K562 (cell line): ENCODE data around the gene MGST2. TPM values are rescaled to one million over a fixed set of nuclear protein-coding genes. Genes with fewer than 3 reads are reported as not detected.

ENCODE experiments used
- ATAC-seq: fragments of 200-7000 bp; cut with Tn5 transposase; 3 replicates; pipeline ENCODE4 v1.9.1; 2020; ENCODE audit warnings: moderate library complexity
- BruUV-seq: library from RNA; stranded (reverse); fragments of 400-500 nt; replicated peaks from 2 replicates; lab custom pipeline; 2021; lab: Mats Ljungman, UMichigan
- CTCF ChIA-PET: fragments of 300-600 bp; formaldehyde crosslinking; extraction: SDS; loops from one replicate; lab custom pipeline; 2021; ENCODE audit warnings: low intra/inter-chr PET ratio; lab: Yijun Ruan, JAX
- POLR2A ChIA-PET: fragments of 300-600, 350-650 bp; sonication (Branson Sonifier 250); formaldehyde crosslinking; extraction: SDS; loops from one replicate; lab custom pipeline; 2021; ENCODE audit warnings: antibody characterized with exemption, inconsistent platforms; lab: Yijun Ruan, JAX
- DNase-seq, 4 experiments: peaks; one replicate each; pipeline versions ENCODE4 v3.0.0 to v3.0.0-alpha.2; 2011 to 2018; ENCODE audit warnings: low spot score in 3 of 4, mixed read lengths in 3 of 4; ENCODE audit errors: extremely low read depth in 1 of 4
- FAIRE-seq: peaks from 2 replicates; lab custom pipeline; 2011; peaks lifted over from hg19 to GRCh38; lab: Jason Lieb, UNC
- H2AFZ ChIP-seq: 2 replicates; pipeline ENCODE4 v1.6.0; 2011; ENCODE audit warnings: low read depth, low read length, control low read depth, inconsistent platforms
- H3K27ac ChIP-seq: fragments of 200-600 bp; 3 replicates; pipeline ENCODE4 v1.8.0; 2011; ENCODE audit warnings: low read depth, mild to moderate bottlenecking, control low read depth, inconsistent platforms, low read length, moderate library complexity, mixed read lengths; ENCODE audit errors: extremely low read depth
- H3K27me3 ChIP-seq, 2 experiments: fragments of 300-600 bp in 1 of 2; 2 replicates in 1 of 2; 3 replicates in 1 of 2; pipeline versions ENCODE4 v1.6.0 to v1.8.0; 2011; ENCODE audit warnings: inconsistent platforms in 2 of 2, low read length in 2 of 2, mild to moderate bottlenecking in 1 of 2, mixed read lengths in 1 of 2, moderate library complexity in 1 of 2; ENCODE audit not compliant: control insufficient read depth in 2 of 2, insufficient read depth in 2 of 2
- H3K36me3 ChIP-seq: fragments of 300-600 bp; 3 replicates; pipeline ENCODE4 v1.8.0; 2011; ENCODE audit warnings: mild to moderate bottlenecking, low read length, inconsistent platforms; ENCODE audit not compliant: control insufficient read depth, insufficient read depth
- H3K4me1 ChIP-seq, 2 experiments: fragments of 200-600 bp in 1 of 2; replicated peaks in 1 of 2; 2 replicates in 1 of 2; 3 replicates in 1 of 2; pipeline versions ENCODE4 v1.5.1 to v1.8.0; 2011; ENCODE audit warnings: inconsistent platforms in 2 of 2, low read length in 2 of 2, mild to moderate bottlenecking in 1 of 2, mixed read lengths in 1 of 2, moderate library complexity in 1 of 2; ENCODE audit not compliant: control insufficient read depth in 2 of 2, insufficient read depth in 2 of 2
- H3K4me2 ChIP-seq: 2 replicates; pipeline ENCODE4 v1.6.1; 2011; ENCODE audit warnings: low read length, control low read depth, inconsistent platforms, mixed read lengths; ENCODE audit not compliant: insufficient read depth
- H3K4me3 ChIP-seq: fragments of 200-600 bp; sonication (generic), shearing (Covaris generic); 2 replicates; pipeline ENCODE4 v1.5.1; 2016; ENCODE audit warnings: control low read depth, inconsistent platforms
- H3K79me2 ChIP-seq: fragments of 200-600 bp; 3 replicates; pipeline ENCODE4 v1.8.0; 2011; ENCODE audit warnings: low read length, inconsistent platforms; ENCODE audit not compliant: control insufficient read depth, insufficient read depth
- H3K9ac ChIP-seq, 2 experiments: 2 replicates each; pipeline versions ENCODE4 v1.6.0 to v1.6.1; 2011; ENCODE audit warnings: low read depth in 2 of 2, low read length in 2 of 2, control low read depth in 1 of 2, inconsistent platforms in 1 of 2, mild to moderate bottlenecking in 1 of 2, mixed read lengths in 1 of 2; ENCODE audit not compliant: insufficient read depth in 1 of 2
- H3K9me1 ChIP-seq: one replicate; pipeline ENCODE4 v1.6.0; 2011; ENCODE audit warnings: inconsistent platforms, mild to moderate bottlenecking, low read length, moderate library complexity; ENCODE audit not compliant: control insufficient read depth, insufficient read depth
- H3K9me3 ChIP-seq: replicated peaks from 2 replicates; pipeline ENCODE4 v1.5.1; 2011; ENCODE audit warnings: low read depth, low read length, inconsistent platforms; ENCODE audit not compliant: control insufficient read depth, insufficient read depth
- H4K20me1 ChIP-seq: replicated peaks from 2 replicates; pipeline ENCODE4 v1.6.1; 2011; ENCODE audit warnings: low read length, inconsistent platforms, mixed read lengths; ENCODE audit not compliant: control insufficient read depth, insufficient read depth
- CEBPG ChIP-seq, 3 experiments: fragments of 200-800 bp in 1 of 3; sonication (Bioruptor generic) in 1 of 3; sonication (generic) in 1 of 3; formaldehyde crosslinking in 1 of 3; IDR thresholded peaks in 2 of 3; conservative IDR thresholded peaks in 1 of 3; 2 replicates each; pipeline versions ENCODE4 v1.6.1 to v1.8.0; 2016 to 2022; ENCODE audit warnings: missing compliant biosample characterization in 2 of 3, missing genetic modification characterization in 2 of 3, mild to moderate bottlenecking in 1 of 3, missing genetic modification reagents in 1 of 3
- FOS ChIP-seq: IDR thresholded peaks from 3 replicates; pipeline ENCODE4 v1.6.1; 2011; ENCODE audit not compliant: insufficient read length; ENCODE audit errors: extremely low read depth
- HES1 ChIP-seq: fragments of 450-650 bp; IDR thresholded peaks from 2 replicates; pipeline ENCODE4 v1.6.1; 2016; ENCODE audit warnings: low read depth, mild to moderate bottlenecking, moderate library complexity
- MAFG ChIP-seq: fragments of 450-650 bp; conservative IDR thresholded peaks from 2 replicates; pipeline ENCODE4 v1.6.1; 2016; ENCODE audit warnings: missing genetic modification characterization, missing compliant biosample characterization
- MTA3 ChIP-seq: fragments of 450-650 bp; formaldehyde crosslinking; IDR thresholded peaks from 2 replicates; pipeline ENCODE4 v1.6.1; 2017; ENCODE audit warnings: mild to moderate bottlenecking, borderline replicate concordance
- TARDBP ChIP-seq: fragments of 450-650 bp; IDR thresholded peaks from 2 replicates; pipeline ENCODE4 v1.6.1; 2016
- TBL1XR1 ChIP-seq, 2 experiments: IDR thresholded peaks; 2 replicates each; pipeline ENCODE4 v1.6.1; 2012; ENCODE audit warnings: improper control_type of control experiment in 2 of 2, low read length in 2 of 2, mild to moderate bottlenecking in 1 of 2
- ZFX ChIP-seq: sonication (generic); formaldehyde crosslinking; IDR thresholded peaks from 2 replicates; pipeline ENCODE4 v1.8.0; 2022; ENCODE audit warnings: mild to moderate bottlenecking, missing genetic modification reagents, moderate library complexity
- ZNF407 ChIP-seq: fragments of 450-650 bp; IDR thresholded peaks from 2 replicates; pipeline ENCODE4 v1.6.1; 2016; ENCODE audit warnings: low read depth
- ZSCAN32 ChIP-seq: fragments of 450-650 bp; formaldehyde crosslinking; IDR thresholded peaks from 2 replicates; pipeline ENCODE4 v1.4.0; 2020; ENCODE audit warnings: mild to moderate bottlenecking, moderate library complexity
- WGBS: fragments of 100-300 bp; shearing (Covaris generic); methylation state at CpG from one replicate; pipeline ENCODE4 v1.1.6; 2016; ENCODE audit warnings: low coverage, mixed read lengths; ENCODE audit not compliant: insufficient coverage; ENCODE audit errors: missing lambda C conversion rate; 5-methylcytosine and 5-hydroxymethylcytosine counted together
- in situ Hi-C: fragments of 300-500 bp; cut with MboI; formaldehyde crosslinking; loops from 4 replicates; pipeline ENCODE4 v1.15.0; 2018; ENCODE audit warnings: inconsistent platforms, mixed read lengths
- intact Hi-C: fragments of 100-400 bp; cut with micrococcal nuclease; formaldehyde crosslinking; loops from 2 replicates; pipeline ENCODE4 v1.14.2; 2022
- polyA plus RNA-seq, 8 experiments: library from polyadenylated mRNA; depleted of rRNA in 4 of 8; stranded (reverse) in 5 of 8; unstranded in 3 of 8; fragments of >200 nt; fragmentation: Nextera tagmentation in 2 of 8; fragmentation: Illumina TruSeq in 1 of 8; extraction: Ambion mirVana in 2 of 8; extraction: Trizol in 1 of 8; gene quantifications; 2 replicates each; pipeline versions ENCODE4 v1.2.1 to v1.2.3, GENCODE V29; 2011 to 2014; ENCODE audit warnings: inconsistent platforms in 1 of 8, missing spikeins in 1 of 8
- total RNA-seq, 7 experiments: library from RNA; depleted of rRNA in 6 of 7; stranded (reverse); fragments of >200 nt in 6 of 7; fragmentation: Illumina TruSeq in 2 of 7; extraction: Trizol in 2 of 7; gene quantifications; 2 replicates each; pipeline versions ENCODE4 v1.2.1 to v1.2.3, GENCODE V29; 2011 to 2021; ENCODE audit warnings: low replicate concordance in 1 of 7

The MGST2 gene
- total and polyA plus RNA-seq, 9 of the 15 experiments (the other 6 are each of a cell fraction or from before 2014, with no cell fraction given), result 38.7 to 115 (median 84.6) TPM

GRCh38 chr4:139744232-139744631, 78.6 kb downstream of the MGST2 start:
- in situ Hi-C loops, result no loop called here

More at GRCh38 chr4:139744232-139744631, 78.6 kb downstream of the MGST2 start:
- FAIRE-seq, result no peak
- intact Hi-C loops, result no loop called here
- ChIA-PET CTCF (no interaction called here), POLR2A (interaction anchor here (1.0 to 1.1 kb wide), 2 partner anchors 12 kb away, joined by 3 to 4 read pairs; no protein-coding TSS in a partner anchor)
- no peak for DNase-seq
- peaks cover 19 to 48% of the 10 kb centered on the region in 2 experiments for H3K27me3 ChIP-seq
- no peaks in the 10 kb centered on the region for H3K4me1 ChIP-seq
- no peaks in the 10 kb centered on the region for H3K9me1 ChIP-seq
- no TSS peak for BruUV-seq
- no peak overlapping the region for H3K9ac ChIP-seq
- H3K36me3 ChIP-seq, result no peaks in the 10 kb centered on the region
- H3K27ac ChIP-seq, result no peak overlapping the region
- H2AFZ ChIP-seq, result no peak overlapping the region
- H3K79me2 ChIP-seq, result no peaks in the 10 kb centered on the region
- H4K20me1 ChIP-seq, result no peaks in the 10 kb centered on the region; the same call in 1 of the 2 replicates
- WGBS, result 10% methylated on average over 1 of the region's 1 CpG
- no peak for ATAC-seq
- TF ChIP-seq TARDBP (no peak), ZNF407 (no peak), ZSCAN32 (CRISPR knock-in tag) (no peak), TBL1XR1 (IDR thresholded peaks at IDR 0.05; ENCODE audit: low read length in 2 of 2) (no peak), MTA3 (no peak), MAFG (tag) (no peak), HES1 (no peak), FOS (no peak), ZFX (CRISPR knock-in tag) (no peak), CEBPG (CRISPR knock-in tag; IDR thresholded peaks at IDR 0.05) (no peak), CEBPG (tag; conservative IDR thresholded peaks at IDR 0.05 in 1 of 2, IDR thresholded peaks at IDR 0.05 in 1 of 2) (no peak)
- no peak overlapping the region for H3K4me2 ChIP-seq
- no peak overlapping the region for H3K4me3 ChIP-seq
- no peaks in the 10 kb centered on the region for H3K9me3 ChIP-seq
